HG03575 (cell line): ENCODE results near the gene UST.
A peak's percentile ranks its signal among the peaks of the same experiment; 100 is the strongest.

ENCODE experiments used
- ATAC-seq: cut with Tn5 transposase; IDR thresholded peaks from one replicate; pipeline ENCODE4 v1.9.1; 2021; ENCODE audit not compliant: unreplicated experiment, insufficient number of reproducible peaks, low FRiP score; ENCODE audit errors: extremely low read depth

Gene UST

DNA sequence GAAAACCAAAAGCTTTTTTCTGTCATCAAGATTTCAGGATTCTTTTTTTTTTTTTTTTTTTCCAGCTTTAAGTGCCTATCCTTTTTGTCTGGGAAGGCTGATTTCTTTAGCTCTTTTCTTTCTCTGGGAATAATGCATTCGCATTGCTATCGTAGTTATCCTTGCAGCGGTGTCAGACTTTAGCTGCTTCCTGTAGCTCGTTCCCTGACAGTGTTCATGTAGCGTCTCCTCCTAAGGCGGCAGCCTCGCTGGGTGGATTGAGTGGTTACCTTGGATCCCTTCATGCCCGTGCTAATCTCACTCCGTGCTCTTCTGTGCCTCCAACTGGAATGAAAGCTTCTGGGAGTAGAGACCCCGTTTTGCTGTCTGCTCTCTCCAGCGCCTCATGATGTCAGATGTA, 43.1 kb downstream of the UST start:
- no peak for ATAC-seq

- no peak for ATAC-seq
Observed at GRCh38 chr6:148790404-148790803, 43.6 kb downstream of the UST start.

DNA sequence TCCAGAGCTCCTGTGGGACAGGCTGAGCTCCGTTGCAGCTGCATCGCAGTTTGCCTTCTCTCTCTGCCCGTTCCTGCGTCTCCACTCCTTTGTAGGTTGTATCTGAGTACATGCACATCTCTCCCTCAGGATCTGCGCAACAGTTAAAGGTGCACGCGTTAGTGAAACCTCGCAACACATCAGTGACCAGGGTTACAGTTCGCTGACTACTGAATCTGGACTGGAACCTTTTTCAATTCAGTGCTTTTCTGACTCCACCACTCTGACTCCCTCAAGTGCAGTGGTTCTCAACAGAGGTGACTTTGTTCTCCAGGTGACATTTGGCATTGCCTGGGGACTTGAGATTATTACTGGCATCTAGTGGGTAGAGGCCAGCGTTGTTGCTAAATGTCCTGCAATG, 44.0 kb downstream of the UST start:
- ATAC-seq, result peak; percentile 45

- ATAC-seq, result no peak
Observed at GRCh38 chr6:148791372-148791771, 44.5 kb downstream of the UST start.

DNA sequence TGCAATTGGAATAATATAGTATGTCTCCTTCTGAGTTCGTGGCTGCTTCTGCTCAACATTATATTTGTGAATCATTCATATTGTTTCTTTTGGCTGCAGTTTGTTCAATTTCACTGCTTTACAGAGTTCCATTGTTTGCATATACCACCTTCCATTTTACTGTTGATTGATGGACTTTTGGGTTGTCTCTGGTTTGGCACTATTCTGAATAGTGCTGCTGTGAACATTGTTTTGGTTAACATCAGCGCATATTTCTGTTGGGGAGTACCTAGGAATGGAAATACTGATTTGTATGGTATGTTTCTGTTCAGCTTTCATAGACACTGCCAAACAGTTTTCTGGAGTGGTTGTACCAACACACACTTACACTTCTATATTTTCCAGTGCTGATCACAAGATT, 46.9 kb downstream of the UST start:
- no peak for ATAC-seq

GRCh38 chr6:148794797-148795196, 48.0 kb downstream of the UST start:
- no peak for ATAC-seq

- no peak for ATAC-seq
Observed at GRCh38 chr6:148795563-148795962, 48.7 kb downstream of the UST start.

GRCh38 chr6:148799647-148800046, 52.8 kb downstream of the UST start:
- no peak for ATAC-seq

- ATAC-seq, result no peak
Observed at GRCh38 chr6:148800536-148800935, 53.7 kb downstream of the UST start.

- ATAC-seq, result no peak
Observed at GRCh38 chr6:148803979-148804378, 57.1 kb downstream of the UST start.

- no peak for ATAC-seq
Observed at GRCh38 chr6:148805777-148806176, 58.9 kb downstream of the UST start.

DNA sequence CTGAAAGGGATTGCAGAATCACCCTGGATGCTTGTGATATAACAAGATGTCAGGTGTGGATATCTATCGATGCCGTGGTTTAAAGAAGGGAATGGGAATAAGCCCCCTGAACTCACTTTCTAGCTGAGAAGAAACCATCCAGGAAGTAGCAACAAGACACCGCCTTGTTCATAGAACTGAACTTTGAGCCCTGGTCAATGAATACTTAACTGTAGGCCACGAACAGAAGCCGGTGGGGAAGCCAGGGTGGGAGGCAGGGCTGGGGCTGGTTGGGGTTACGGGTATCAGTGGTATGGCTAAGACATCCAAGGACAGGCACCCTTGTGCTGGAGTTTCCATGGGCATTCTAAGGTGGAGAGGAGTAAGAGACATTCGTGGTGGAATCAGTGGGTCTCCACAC, 61.0 kb downstream of the UST start:
- no peak for ATAC-seq

GRCh38 chr6:148808786-148809304, 62.0 kb downstream of the UST start:
- ATAC-seq, result no peak

DNA sequence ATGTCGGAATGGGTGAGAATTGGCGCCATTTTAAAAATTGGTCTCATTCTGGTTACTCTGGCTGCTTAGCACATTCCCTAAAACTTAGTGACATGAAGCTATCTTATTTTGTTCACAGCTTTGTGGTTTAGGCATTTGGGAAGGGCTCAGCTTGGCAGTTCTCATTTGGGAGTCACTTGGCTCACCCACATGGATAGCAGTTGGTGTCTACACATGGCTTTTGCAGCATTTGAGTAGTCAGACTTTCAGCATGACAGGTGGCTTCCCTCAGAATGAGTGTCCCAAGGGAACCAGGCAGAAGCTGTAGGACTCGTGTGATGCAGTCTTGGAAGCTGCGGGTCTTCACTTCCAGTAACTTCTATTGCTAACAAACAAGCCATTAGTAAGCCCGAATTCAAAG, 64.6 kb downstream of the UST start:
- ATAC-seq, result no peak

DNA sequence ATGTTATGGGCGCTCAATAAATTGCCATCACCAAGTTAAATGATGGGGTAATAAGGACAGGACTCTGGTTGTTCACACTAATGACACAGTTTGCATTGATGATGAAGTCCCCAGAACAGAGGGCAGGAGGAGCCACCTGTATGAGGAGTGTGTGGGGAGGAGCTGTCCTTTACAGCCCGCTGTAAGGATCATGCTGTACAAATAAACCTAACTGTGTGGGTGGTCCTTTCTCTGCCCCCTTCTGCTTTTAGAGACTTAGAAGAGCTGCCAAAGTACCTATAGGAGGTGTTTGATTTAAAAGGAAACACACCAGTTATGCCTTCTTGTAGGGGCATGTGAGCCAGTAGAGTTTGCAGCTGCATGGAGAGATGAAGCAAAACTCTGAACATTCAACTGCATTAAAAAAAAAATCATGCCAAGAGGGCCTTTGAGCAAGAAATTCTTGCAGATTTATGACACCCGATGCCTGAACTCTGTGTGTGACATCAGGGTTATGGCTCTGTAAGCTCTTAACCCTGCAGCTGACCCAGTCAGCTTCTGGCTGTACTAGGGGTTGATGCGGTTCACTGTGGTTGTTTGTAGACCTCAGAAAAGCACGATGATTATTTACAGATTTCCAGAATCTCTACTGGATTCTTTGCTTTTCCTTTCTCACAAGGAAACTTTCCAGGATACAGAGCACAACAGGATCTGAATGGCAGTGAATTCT, 67.4 kb downstream of the UST start:
- no peak for ATAC-seq

- ATAC-seq, result no peak
Observed at GRCh38 chr6:148814869-148815268, 68.0 kb downstream of the UST start.

DNA sequence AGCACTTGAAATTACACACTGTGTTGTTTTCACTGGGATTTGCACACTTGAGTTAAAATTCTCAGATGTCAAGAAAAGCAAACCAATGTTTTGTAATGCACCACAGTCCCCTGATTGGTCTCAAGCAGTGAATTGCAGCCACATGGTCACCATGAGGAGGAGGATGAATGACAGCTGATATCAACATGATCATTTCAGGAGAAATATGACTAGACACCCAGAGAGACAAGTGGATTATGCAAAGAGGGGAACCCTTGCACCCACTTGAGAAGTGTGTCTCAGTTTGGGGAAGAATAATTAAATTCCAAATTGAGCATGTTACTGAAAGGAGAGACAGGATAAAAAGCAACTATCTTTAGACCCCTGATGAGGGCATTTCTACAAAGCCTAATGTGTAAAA, 69.3 kb downstream of the UST start:
- ATAC-seq, result no peak

- ATAC-seq, result no peak
Observed at GRCh38 chr6:148817689-148818088, 70.9 kb downstream of the UST start.

DNA sequence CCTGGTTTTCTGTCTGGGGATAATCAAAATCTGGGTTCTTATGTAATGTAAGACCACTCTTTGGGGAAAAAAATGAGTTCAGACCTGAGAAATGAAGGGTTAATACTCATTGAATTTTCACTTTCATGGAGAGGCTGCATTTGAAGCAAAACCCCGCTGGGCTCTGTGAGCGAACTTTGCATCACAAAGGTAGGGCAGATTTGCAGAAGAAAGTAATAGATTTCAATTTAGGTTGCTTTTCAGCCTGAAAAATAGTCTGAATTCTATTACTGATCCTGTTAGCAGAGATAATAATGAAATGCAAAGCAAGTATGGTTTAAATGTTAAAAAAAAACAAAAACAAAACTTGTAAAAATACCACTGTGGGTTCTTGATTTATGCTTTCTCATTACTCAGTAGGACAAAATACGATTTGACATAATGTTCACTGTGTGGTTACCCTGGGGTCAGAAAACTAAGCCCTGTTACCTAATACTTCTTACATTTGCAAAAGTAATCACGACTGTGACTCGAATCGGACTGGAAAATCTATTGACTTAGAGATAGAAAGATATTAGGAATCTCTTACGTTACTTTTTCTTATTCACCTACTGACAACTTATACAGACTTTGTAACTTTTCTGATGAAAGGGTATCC, 72.2 kb downstream of the UST start:
- ATAC-seq, result no peak

- no peak for ATAC-seq
Observed at GRCh38 chr6:148819852-148820251, 73.0 kb downstream of the UST start.

DNA sequence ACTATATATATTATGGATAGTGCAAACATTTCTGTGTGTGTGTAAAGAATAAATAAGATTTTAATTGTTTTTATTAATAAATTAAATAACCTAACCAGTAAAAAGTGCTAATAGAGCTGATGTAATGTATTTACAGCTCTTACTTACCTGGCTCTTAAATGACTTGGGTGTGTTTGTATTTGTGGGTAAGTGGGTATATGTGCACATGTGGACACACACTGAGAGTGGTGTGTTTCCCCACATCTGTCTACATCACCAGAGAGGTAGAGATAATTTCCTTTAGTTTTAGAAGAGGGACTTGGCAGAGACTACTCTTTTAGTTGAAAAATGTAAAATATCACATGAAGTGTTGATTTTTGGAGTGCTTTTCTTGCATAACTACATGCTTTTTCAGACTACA, 76.0 kb downstream of the UST start:
- ATAC-seq, result no peak
